Measurements from ENCODE around the gene ERGIC1.
"Not testable (repeated sequence)": the region's sequence is repeated elsewhere in the genome, so short reads cannot be mapped to it uniquely, and the experiment has no call there.

Gene ERGIC1, protein sequence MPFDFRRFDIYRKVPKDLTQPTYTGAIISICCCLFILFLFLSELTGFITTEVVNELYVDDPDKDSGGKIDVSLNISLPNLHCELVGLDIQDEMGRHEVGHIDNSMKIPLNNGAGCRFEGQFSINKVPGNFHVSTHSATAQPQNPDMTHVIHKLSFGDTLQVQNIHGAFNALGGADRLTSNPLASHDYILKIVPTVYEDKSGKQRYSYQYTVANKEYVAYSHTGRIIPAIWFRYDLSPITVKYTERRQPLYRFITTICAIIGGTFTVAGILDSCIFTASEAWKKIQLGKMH

DNA sequence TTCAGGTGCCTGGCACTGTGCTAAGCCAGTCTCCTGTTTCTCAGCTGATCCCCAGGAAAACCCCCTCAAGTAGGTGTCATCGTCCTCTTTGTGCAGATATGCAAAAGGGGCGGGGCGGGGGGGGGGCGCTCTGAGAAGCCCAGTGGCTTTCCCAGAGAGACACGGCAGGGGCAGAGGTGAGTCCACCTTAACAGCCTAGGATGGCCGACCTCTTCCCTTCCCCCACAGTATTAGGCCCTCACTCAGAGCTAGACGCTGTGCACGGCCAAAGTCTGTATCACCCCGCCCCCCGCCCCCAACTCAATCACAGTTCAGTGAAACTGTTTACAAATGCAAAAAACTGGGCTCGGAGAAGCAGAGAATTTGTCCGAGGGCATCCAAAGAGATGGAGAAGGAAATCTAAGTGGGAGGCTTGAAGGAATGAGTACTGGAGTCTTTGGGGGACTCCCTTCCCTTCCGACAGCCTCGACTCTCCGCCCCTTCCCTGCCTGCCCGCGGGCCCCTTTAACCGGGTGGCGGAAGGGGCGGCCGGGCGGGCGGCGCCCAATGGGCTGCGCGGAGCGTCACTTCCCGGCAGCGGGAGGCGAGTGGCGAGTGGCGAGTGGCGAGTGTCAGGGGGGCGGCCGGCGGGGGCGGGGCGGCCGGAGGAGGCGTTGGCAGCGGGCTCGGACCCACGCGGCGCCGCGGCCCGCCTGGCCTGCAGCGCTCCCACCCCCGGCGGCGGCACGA is at the start of gene ERGIC1:
Gene ERGIC1 (plus strand): TSS at position 566 of the 729 bp plus-strand sequence. CDS start 163 bp downstream, at position 729.
- DNase-seq = peak; percentile 86

DNA sequence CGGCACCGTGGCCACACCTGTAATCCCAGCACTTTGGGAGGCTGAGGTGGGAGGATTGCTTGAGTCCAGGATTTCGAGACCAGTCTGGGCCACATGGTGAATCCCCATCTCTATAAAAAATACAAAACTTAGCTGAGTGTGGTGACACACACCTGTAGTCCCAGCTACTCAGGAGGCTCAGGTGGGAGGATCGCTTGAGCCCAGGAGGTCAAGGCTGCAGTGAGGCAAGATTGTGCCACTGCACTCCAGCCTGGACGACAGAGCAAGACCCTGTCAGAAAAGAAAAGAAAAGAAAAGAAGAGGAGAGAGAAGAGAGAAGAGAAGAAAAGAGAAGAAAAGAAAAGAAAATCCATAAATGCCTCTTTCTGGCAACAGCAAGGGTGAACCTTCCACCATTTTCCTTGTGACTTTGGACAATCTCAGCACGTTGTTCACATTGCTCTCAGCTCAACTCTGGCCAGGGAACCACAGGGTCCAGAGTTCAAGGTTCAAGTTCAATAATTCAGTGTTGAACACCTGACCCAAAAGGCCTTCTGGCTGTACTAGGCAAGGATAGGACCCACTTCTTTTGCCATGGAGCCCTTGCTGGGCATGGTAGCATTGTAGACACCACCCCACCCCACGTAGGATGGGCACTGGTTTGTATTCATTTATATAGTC is 48.5 kb upstream of the ERGIC1 start:
- no peak for DNase-seq

GRCh38 chr5:172786736-172787462 is 47.2 kb upstream of the ERGIC1 start:
- DNase-seq = no peak

DNA sequence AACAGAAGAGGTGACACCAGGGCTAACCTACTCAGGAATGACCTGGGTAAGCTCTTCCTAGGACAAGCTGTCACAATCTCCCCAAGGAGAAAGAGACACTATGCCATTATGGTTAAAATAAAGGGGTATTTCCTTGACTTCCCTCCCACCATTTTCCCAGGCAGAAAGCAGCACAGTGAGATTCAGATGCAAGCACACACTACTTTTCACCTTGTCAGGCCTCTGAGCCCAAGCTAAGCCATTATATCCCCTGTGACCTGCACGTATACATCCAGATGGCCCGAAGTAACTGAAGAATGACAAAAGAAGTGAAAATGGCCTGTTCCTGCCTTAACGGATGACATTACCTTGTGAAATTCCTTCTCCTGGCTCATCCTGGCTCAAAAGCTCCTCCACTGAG is 46.5 kb upstream of the ERGIC1 start:
- DNase-seq = not testable (repeated sequence)

DNA sequence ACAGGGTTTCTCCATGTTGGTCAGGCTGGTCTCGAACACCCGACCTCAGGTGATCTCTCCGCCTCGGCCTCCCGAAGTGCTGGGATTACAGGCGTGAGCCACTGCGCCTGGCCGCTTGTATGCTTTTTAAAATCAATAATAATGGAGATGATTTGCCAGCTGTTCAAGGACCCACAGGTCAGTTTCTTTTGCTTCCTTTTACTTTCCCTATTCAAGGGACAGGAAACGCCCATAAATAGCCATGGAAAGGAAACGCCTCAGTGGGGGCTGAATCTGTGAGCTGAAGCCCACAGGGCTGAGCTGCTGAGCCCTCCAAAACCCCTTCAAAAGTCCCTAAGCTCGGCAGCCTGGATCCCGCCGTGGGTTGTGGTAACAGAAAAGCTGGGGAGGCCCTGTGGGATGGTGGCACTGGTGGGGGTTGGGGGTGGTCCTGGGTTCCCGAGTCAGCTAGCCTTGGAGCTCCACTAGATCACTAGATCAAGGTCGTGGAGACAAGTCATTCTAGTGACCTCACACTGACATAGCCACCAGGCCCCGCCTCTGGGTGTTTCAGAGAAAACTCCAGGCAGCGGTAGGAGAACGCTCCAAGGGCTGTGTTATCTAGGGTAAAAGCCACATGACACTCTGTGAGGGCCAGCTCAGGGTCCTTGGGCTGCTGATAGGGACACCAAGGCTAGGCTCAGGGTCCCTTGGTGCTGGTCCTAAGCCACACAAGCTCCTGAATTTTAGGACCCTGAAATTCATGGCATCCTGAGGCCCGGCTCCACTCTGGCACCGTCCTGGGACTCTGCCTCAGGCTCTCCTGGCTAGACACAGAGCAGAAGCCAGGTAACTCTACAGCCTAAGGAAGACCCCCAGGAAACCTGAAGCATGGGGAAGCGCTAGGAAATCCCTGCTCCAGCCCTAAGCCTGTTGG is 45.0 kb upstream of the ERGIC1 start:
- DNase-seq = no peak

GRCh38 chr5:172789687-172790495 is 44.2 kb upstream of the ERGIC1 start:
- no peak for DNase-seq

DNA sequence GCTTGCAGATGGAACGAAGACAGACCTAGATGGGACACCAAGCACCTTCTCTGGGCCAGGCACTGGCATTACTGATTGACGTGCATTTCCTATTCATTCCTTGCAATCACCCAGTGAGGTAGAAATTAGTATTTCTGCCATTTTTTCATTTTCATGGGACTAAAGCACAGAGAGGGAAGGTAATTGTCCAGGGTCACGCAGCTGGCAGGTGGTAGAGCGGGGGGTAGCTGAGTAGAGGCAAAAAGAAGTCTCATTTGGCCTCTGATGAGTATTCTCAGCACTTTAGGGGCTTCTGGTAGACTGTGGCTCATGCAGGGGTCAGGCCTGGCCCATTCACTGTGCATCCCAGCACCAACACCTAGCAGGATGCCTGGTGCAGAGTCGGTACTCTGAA is 43.6 kb upstream of the ERGIC1 start:
- DNase-seq = no peak

GRCh38 chr5:172791286-172791685 is 42.8 kb upstream of the ERGIC1 start:
- DNase-seq = no peak

DNA sequence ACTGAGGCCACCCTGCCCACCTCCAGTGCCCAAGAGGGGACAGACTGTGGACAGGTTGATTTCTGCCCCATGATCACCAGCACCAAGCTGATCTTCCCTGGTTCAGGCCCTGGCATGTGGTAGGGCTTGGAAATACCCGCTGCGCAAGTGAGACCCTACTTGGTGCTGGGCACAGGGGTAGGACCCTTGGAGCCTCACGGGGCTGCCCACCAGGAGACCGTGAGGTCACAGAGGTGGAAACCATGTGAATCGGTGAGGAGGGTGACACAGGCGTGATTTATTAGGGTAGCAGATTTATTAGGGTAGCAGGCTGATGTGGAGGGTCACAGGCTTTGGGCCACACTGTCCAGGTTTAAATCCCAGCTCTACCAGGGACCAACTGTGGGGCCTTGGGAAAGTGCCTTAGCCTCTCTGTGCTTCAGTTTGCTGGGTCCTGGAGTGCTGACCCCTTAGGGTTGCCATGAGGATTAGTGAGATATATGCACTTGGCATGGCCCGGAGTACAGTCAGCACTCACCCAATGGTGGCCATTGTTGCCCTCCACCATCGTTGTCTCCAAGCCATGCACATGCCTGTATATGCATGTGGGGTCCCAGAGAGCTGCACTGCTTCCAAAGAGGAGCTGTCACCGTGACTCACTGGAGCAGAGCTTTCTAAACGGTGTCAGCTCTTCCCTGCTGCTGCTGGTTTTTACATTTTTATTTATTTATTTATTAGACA is 42.2 kb upstream of the ERGIC1 start:
- no peak for DNase-seq

- DNase-seq = no peak
Observed at GRCh38 chr5:172792701-172793570, 41.1 kb upstream of the ERGIC1 start.

GRCh38 chr5:172793577-172794488 is 40.2 kb upstream of the ERGIC1 start:
- DNase-seq = no peak

DNA sequence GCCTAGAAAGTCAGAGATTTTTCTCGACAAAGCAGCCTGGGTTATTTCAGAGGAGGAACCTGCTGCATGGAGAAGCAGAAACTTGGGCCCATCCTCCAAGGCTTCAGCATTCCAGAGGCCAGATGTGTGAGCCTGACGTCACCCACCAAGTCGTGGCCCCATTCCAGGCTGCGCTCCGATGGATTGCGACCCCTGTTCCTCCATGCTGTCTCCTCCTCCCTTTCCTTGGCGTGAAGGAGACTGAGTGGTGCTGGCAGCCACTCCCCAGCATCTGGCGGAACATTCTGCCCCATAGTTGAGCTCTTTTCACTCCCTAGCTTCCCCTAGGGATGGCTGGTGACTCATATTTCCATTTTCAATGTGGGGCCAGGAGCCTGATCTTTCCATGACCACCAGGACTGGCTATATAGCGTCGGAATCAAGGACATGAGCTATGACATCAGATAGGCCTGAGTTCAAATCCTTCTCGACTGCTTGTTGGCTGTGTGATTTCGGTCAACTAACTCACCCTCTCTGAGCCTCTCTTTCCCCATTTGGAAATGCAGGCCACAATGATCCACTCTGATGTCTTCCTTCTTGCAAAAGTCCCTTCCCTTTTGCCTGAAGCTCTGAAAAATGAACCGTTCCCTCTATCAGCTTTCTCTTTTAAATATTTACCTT is 38.6 kb upstream of the ERGIC1 start:
- no peak for DNase-seq

- no peak for DNase-seq
Observed at GRCh38 chr5:172796306-172796705, 37.7 kb upstream of the ERGIC1 start.

GRCh38 chr5:172797771-172798191 is 36.3 kb upstream of the ERGIC1 start:
- no peak for DNase-seq

- no peak for DNase-seq
Observed at GRCh38 chr5:172798422-172799215, 35.4 kb upstream of the ERGIC1 start.

- DNase-seq = no peak
Observed at GRCh38 chr5:172799416-172799815, 34.6 kb upstream of the ERGIC1 start.

DNA sequence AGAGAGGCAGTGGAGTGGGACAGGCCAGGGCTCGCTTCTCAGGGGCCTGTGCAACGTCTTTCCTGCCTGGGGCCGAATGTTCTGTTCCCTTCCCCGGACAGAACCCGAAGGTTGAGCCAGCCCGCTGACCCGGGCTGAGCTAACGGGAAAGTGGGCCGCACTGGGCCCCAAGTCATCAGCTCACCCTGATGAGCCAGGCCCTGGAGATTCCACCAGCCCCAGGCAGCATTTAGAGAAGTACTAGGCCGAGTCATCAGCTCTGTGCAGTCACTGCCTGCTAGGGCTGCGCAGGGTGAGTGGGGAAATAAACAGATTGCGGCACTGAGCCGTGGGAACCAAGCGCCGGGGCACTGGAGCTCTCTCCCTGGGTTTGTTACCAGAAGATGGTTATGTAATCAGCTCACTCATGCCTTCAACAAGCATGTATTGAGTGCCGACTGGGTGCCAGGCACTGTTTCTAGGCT is 33.9 kb upstream of the ERGIC1 start:
- no peak for DNase-seq

All from NCI-H345 (cell line).